ENCODE results near the gene MAGEB2. TPM values are rescaled to one million over a fixed set of nuclear protein-coding genes. Genes with fewer than 3 reads are reported as not detected.
A peak's percentile ranks its signal among the peaks of the same experiment; 100 is the strongest.

Gene MAGEB2
- polyA plus RNA-seq, 1 donor from 2014 or later: not detected

DNA sequence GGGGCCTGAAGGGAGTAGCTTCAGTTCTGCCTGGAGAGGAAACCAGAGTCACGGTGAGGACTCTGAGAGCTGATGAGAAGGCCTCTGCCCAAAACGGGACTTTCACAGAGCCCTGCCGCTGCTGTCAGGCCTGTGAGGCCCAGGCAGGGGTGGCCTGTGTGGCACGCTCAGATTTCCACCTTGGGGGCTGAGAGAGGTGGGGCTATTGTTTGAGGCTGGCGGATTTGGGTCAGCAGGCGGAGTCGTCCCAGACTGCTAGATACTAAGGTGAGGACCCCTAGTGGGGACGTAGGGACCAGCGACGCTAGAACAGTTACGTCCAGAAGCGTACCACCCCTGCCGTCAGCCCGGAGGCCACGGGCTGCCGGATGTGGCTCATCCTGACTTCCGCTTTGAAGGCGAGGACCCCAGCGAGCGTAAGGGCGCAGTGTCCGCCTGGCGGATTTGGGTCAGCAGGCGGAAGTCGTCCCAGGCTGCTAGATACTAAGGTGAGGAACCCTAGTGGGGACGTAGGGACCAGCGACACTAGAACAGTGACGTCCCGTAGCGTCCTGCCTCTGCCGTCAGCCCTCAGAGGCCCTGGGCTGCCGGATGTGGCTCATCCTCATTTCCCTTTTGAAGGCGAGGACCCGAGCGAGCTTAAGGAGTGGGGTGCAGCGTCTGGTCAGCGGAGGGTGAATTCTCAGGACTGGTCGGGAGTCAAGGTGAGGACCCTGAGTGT, 31.6 kb downstream of the MAGEB2 start, which contains the start of gene MAGEB1:
TSS of gene MAGEB1 (plus strand) at position 378 of the 721 bp plus-strand sequence. CDS start 3,348 bp downstream, outside the sequence.
- Mint-ChIP-seq H3K27me3 (peaks cover 2% of the 10 kb centered on the region), H3K36me3 (no peaks in the 10 kb centered on the region), H3K4me1 (no peaks in the 10 kb centered on the region), H3K27ac (peak within 1 kb of the TSS in 1 of 3 donors; percentile 19), H3K9me3 (no peaks in the 10 kb centered on the region), H3K4me3 (no peak within 1 kb of the TSS)

GRCh38 chrX:30248854-30249253, 33.5 kb downstream of the MAGEB2 start:
- H3K27me3 Mint-ChIP-seq: peaks cover 2% of the 10 kb centered on the region
- H3K4me3 Mint-ChIP-seq: no peak overlapping the region
- no peaks in the 10 kb centered on the region for H3K9me3 Mint-ChIP-seq
- H3K36me3 Mint-ChIP-seq: no peaks in the 10 kb centered on the region
- no peak overlapping the region for H3K27ac Mint-ChIP-seq
- no peaks in the 10 kb centered on the region for H3K4me1 Mint-ChIP-seq

DNA sequence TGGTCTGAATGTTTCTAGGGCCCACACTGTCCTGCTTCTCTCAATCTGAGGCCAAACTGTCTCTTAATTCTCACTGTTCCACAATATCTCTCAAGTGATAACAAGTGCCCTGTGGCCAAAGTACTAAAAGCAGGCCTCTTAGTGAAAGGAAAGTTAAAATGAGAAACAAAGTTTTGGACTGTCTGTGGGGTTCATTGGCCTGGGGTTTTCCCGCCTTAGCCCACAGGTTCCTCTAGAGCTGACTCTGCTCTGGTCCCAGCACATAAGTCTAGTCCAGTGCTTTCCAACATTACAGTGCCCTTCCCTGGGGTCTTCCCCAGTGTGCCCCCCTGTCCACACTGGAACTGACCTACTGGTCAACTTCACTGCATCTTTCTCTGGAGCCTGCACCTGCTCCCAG, 37.9 kb downstream of the MAGEB2 start:
- H3K4me1 Mint-ChIP-seq: no peaks in the 10 kb centered on the region
- H3K4me3 Mint-ChIP-seq: no peak overlapping the region

DNA sequence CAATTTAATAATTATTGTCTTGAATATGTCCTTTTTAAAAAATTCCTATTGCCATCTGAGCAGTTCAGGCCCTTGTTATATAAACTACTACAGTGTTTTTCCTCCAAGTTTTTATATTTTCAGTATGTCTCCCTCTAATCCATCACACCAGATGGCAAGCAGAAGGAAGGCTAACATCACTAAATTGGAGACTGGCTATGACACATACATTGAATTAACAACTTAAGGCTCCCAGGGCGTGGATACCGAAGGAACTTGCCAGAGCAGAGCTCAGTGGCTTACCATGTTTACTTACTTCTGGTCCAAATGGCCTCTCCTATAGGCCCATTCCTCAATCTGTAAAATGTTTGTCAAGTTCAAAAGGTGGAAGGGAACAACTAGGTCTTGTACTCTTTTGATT, 44.6 kb downstream of the MAGEB2 start:
- Mint-ChIP-seq H3K36me3 (peaks cover 2% of the 10 kb centered on the region), H3K27ac (no peak overlapping the region), H3K27me3 (no peaks in the 10 kb centered on the region), H3K4me1 (no peaks in the 10 kb centered on the region), H3K9me3 (peaks cover 0 to 8% (median 3%) of the 10 kb centered on the region in 3 donors), H3K4me3 (no peak overlapping the region)

More for the DNA sequence above, 37.9 kb downstream of the MAGEB2 start:
- Mint-ChIP-seq H3K27me3 (no peaks in the 10 kb centered on the region), H3K9me3 (peaks cover 0 to 8% (median 3%) of the 10 kb centered on the region in 3 donors), H3K36me3 (no peaks in the 10 kb centered on the region), H3K27ac (no peak overlapping the region)

DNA sequence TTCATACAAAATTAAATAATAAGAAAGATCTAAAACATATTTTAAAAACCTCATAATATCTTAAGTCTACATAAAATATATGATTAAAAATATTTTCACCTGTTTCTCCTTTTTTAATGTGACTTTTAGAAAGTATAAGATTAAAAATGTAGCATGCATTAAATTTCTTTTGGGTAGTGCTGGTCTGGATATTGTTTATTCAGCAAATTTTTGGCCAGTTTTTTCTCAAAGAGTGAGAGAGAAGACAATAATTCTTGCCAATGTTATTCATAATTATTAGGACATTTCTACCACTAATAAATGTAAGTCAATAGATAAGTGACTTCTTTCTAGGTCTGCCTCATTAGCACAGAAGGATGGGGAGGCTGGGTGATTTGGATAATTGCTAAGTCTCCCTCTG, 45.6 kb downstream of the MAGEB2 start:
- no peak overlapping the region for H3K4me3 Mint-ChIP-seq
- H3K9me3 Mint-ChIP-seq: peaks cover 0 to 3% (median 2%) of the 10 kb centered on the region in 3 donors
- H3K27ac Mint-ChIP-seq: no peak overlapping the region
- no peaks in the 10 kb centered on the region for H3K4me1 Mint-ChIP-seq
- peaks cover 2% of the 10 kb centered on the region for H3K36me3 Mint-ChIP-seq
- H3K27me3 Mint-ChIP-seq: no peaks in the 10 kb centered on the region

DNA sequence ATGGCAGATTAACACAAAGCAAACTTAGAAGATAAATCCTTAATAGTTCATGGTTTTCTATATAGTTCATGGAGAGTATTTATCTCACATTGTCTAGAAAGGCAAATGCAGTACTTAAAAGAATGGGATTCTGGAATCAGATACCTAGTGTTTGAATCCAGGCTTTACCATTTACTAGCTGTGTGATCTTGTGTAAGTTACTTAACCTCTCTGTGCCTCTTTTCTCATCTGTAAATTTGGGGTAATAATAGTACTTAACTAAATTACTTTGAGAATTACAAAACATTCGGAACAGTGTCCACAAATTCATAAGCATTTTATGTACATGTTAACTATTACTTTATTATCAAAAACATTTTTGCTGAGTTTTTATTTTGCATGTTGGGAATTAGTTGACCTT, 47.4 kb downstream of the MAGEB2 start:
- Mint-ChIP-seq H3K4me3 (no peak overlapping the region), H3K27me3 (no peaks in the 10 kb centered on the region), H3K4me1 (no peaks in the 10 kb centered on the region), H3K27ac (no peak overlapping the region), H3K9me3 (no peaks in the 10 kb centered on the region), H3K36me3 (peaks cover 2% of the 10 kb centered on the region)

Other genes with a start within 250 kb of the MAGEB2 start
- not detected for gene MAGEB3, start 15.1 kb downstream of the MAGEB2 start, polyA plus RNA-seq
- gene MAGEB4, start 26.4 kb downstream of the MAGEB2 start, polyA plus RNA-seq: not detected
- not detected for gene MAGEB1, start 31.6 kb downstream of the MAGEB2 start, polyA plus RNA-seq
- not detected for gene NR0B1, start 93.8 kb downstream of the MAGEB2 start, polyA plus RNA-seq